M059J (cell line): ENCODE results near the gene TEDC1. TPM values are rescaled to one million over a fixed set of nuclear protein-coding genes. Genes with fewer than 3 reads are reported as not detected.

Experiments
- DNase-seq: peaks from one replicate; pipeline ENCODE4 v3.0.0-alpha.2; 2012; ENCODE audit warnings: low read depth
- total RNA-seq: library from RNA; depleted of rRNA; stranded (reverse); fragments of >200 nt; shearing (Covaris generic); gene quantifications from 2 replicates; pipeline ENCODE4 v1.2.3, GENCODE V29; 2014

TEDC1 gene
- total RNA-seq, 1 experiment from 2014 or later, result 22.4 TPM

- no peak for DNase-seq
These were observed 34.1 kb upstream of the TEDC1 start for GRCh38 chr14:105456736-105457617.

GRCh38 chr14:105458010-105458409 is 33.0 kb upstream of the TEDC1 start:
- no peak for DNase-seq

GRCh38 chr14:105458571-105458970 is 32.5 kb upstream of the TEDC1 start:
- DNase-seq, result no peak

GRCh38 chr14:105460116-105460515 is 30.9 kb upstream of the TEDC1 start:
- DNase-seq, result no peak

- no peak for DNase-seq
These were observed 30.4 kb upstream of the TEDC1 start for GRCh38 chr14:105460616-105461015.

- no peak for DNase-seq
These were observed 29.1 kb upstream of the TEDC1 start for GRCh38 chr14:105461903-105462302.

DNA sequence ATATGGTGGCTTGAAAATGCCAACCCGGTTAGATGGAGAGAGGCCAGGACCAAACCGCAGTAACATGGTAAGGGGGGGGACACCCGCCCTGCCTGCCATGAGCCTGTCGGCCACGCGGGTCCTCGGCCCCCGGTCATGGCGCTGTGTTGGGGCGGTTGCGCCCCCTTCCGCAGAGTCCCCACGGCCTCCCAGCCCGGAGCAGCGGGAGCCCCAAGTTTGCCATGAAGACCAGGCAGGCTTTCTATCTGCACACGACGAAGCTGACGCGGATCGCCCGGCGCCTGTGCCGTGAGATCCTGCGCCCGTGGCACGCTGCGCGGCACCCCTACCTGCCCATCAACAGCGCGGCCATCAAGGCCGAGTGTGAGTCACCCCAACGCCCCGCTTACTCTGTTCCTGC is 26.5 kb upstream of the TEDC1 start:
- DNase-seq, result no peak

DNA sequence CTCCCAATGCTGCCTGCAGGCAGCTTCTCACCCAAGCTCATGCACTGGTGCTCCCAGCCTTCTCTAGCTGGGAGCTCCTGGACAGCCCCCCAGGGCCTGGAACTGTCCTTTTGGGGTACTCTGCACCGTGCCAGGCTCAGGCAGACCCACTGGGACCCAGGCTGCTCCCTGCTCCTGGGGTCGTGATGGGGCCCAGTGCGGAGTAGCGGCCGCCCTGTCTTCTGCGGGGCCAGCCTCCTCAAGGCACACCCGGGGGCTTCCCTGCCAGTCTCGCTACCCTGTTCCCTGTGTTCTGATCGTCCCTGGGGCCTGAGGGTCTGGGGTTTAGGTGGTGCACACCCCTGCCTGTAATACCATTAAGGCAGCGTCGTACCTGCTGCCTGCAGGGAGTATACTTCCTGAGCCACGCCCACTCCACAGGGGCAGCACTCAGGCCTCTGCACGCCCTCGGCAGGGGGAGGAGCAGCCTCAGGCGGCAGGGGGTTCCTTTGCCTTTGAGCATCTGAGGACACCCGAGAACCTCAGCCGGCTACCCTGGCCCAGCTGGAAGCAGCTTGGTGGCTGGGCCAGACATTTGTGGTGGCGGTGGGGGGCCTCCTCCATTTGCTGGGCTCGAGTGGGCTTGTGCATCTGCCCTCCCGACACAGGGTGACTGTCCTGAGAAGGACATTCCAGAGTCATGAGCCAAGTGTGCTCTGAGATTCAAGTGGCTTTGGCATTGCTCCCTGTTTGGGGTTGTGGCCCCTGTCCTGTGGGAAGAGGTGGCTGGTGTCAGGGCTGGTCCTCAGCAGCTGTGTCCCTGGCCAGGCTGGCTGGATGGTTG is 25.6 kb upstream of the TEDC1 start:
- peak; percentile 36 for DNase-seq

GRCh38 chr14:105466531-105467248 is 24.4 kb upstream of the TEDC1 start:
- no peak for DNase-seq

GRCh38 chr14:105467249-105467941 is 23.7 kb upstream of the TEDC1 start:
- DNase-seq, result no peak

- DNase-seq, result no peak
These were observed 23.0 kb upstream of the TEDC1 start for GRCh38 chr14:105467942-105468471.

DNA sequence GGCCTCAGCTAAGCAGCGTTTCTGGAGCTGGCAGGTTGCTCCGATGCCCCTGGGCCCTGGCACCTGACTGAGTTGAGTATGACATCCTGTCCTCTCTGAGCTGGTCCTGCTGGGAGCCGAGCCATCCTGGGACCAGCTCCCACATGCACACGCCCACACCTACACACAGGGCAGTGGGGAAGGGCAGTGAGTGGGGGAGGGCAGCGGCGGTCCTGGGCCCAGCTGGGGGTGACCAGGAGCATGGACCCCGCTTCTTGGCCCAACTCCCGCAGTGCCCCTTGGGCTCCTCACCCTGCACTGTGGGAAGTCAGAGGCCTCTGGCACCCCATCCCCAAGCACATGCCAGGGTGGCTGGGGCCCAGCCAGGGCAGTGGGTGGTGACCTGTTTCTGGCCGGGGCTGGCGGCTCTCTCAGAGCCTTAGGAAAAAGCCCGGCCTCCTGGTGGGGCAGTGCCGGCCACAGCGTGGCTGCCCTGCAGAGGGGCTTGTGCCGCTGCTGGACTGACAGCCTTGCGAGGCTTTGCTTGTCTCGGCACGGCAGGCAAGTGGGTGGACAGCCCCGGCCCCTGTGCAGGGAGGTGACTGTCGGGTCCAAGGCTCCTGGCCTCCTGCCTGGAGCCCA is 22.3 kb upstream of the TEDC1 start:
- no peak for DNase-seq

GRCh38 chr14:105469456-105470349 is 21.3 kb upstream of the TEDC1 start:
- DNase-seq, result no peak

DNA sequence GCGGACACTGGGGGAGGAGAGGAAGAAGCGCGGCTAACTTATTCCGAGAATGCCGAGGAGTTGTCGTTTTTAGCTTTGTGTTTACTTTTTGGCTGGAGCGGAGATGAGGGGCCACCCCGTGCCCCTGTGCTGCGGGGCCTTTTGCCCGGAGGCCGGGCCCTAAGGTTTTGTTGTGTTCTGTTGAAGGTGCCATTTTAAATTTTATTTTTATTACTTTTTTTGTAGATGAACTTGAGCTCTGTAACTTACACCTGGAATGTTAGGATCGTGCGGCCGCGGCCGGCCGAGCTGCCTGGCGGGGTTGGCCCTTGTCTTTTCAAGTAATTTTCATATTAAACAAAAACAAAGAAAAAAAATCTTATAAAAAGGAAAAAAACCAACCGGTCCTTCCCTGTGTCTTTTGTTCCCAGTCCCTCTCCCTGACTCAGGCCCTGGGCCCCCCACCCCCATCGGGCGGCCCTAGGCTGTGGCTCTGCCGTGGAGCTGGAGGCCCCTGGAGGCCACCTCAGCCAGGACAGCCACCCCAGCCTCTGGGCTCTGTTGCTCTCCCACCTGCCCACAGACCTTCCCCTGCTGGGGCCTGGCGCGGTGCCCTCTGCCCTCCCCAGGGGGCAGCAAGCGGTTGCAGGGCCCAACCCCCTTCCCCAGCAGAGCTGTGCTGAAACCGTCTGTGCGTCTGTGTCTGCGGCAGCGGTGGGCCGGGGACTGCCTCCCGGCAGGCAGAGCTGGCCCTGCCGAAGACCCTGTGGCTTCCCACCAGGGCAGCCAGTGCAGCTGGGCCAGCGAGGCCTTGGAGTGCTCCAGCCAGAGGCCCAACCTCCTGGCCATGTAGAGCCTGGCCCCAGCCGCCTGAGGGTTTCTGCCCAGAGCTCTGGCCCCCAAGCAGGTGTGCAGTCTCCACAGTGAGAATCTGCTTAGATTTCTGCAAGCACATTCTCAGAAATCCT is 20.4 kb upstream of the TEDC1 start:
- no peak for DNase-seq

DNA sequence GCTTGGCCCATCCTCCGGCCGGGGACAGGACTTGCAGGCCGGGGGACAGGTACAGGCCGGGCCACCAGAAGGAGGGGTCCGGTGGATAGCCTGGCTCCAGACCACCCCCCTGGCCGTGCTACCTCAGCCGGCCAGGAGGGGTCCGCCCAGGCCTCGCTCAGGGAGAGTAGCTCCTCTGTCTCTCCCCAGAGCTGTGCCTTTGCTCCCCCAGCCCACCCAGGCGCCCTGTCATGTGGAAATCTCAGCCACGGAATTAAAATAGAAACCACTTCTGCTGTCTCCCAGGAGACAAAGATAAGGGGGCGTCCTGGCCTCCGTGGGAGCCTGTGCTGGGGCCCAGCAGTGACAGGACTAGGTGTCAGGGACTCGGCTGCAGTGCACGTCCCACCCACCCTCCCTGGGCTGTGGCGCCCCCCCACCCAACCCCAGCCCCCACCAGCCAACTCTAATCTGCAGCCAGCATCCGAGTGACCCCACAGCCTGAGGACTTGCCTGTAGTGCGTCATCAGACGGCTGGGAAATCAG is 19.7 kb upstream of the TEDC1 start:
- DNase-seq, result no peak

DNA sequence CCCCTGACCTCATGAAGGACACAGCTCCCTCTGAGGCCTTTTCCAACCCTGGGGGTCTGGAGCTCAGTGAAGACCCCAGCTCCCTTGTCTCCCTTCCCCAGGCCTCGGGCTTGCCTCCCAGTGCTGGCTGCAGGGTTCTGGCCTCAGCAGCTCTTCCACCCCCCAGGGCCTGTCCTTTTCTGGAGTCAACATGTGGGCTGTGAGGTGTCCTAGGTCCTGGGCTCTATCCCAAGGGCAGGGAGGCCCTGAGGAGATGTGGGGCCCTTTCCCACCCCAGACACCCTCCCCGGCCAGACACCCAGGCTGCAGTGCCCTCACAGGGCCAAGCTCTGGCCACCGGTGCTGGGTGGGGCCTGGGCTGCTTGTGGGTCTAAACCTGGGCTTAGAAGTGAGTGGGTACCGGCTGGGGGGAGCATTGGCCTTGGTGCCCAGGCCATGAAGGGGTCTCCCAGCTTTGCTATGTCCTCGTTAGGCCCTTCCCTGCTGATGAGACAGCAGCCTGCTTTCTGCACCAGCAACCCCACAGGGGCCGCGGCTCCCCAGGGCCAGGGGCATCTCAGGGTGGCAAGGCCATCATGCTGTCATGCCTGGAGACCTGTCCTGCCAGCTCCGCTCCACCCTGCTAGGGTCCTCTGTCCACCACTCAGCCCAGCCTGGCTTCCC is 19.1 kb upstream of the TEDC1 start:
- no peak for DNase-seq

GRCh38 chr14:105472486-105472991 is 18.5 kb upstream of the TEDC1 start:
- no peak for DNase-seq
